ENCODE data around the gene HES1.
"Not testable (repeated sequence)": the region's sequence is repeated elsewhere in the genome, so short reads cannot be mapped to it uniquely, and the experiment has no call there.

HES1 gene

DNA sequence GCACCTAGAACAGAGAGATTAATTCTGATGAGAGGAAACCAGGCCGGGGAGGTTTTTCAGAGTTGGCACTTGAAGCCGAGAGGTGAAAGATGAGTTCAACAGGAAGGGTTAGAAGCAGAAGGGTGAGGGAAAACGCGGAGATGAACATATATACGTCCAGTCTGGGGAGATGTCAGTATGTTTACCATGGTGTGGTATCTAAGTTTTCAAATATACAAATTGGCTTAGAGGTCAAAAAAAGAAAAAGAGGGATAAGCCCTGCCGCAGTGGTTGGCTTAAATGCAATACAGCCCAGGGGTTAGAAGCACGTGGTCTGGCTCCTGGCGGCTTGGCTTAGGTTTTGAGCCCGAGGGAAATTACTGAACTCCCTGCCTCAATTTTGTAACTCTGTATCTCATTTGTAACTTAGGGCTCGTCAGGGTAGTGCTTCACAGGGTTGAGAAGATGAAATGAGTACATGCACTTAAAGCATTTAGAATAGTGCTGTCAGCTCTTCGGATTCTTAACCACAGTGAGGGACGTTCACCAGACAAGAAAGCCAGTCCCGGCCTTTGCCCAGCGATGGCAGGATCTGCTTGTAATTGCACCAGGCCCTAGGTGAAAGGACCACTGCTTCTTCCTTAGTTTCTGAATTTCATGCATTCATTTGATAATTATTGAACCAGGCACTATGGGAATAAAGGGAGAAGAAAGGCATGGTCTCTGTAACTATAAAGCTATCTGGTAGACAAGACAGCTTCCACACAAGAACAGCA lies 6.4 kb downstream of the HES1 start:
- DNase-seq, result no peak

DNA sequence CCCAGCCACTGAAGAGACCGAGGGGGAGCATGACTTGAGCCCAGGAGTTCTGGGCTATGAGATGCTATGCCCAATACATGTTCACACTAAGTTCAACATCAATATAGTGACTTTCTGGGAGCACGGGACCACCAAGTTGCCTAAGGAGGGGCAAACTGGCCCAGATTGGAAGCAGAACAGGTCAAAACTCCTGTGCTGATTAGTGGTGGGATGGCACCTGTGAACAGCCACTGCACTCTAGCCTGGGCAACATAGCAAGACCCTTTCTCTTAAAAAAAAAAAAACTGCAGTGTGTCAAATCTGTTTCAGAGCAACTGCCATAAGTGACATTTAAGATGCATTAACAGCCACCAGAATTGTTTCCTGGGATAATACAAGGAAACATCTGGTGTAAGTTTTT lies 9.8 kb downstream of the HES1 start:
- no peak for DNase-seq

DNA sequence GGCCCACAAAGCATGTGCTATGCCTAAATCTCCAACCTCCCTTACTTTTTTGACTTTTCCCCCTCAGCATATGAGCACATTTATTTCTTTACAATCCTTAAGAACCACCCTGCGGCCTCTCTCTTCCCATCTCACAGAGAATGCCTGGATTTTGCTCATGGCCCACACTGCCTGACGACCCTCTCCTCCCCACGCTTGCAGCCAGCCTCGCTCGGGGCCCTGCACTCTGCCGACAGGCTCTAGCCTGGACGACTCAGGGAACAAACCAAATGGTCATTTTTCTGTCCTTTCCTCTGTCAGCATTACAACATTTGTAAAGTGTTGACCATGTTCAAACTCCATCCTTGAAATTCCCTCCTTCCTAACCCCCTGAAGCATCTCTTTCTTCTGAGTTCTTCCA lies 11.7 kb downstream of the HES1 start:
- DNase-seq, result no peak

- no peak for DNase-seq
Measured at GRCh38 chr3:194148383-194148782, 12.4 kb downstream of the HES1 start.

DNA sequence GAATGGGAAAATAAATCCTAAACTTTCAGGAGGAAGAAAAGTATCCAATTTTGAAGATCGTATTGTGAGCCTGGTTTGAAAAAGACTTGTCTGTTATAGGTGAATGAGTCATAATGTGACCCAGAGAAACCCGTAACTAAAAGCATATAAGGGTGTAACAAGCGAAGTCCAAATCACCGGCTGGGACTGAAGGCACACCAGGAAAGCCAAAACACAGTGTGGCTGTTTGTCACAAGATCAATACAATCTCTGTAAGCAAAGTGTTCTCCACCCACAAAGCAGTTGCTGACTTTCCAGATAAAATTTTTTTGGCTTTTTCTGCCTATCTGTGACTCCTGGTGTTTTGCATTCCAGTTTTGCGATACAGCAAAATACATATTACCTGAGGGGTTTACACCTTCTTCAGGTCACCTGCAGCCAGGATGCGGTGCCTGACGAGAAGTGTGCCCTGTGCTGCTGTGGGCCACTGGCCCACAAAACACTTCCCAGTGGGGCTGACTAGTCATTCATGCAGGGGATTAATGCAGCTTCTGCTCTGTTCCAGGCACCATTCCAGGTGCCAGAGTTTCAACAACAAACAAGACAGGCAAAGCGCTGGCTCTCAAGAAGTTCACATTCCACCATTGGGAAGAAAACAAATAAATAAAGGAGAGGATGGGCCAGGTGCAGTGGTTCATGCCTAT lies 14.4 kb downstream of the HES1 start:
- no peak for DNase-seq

GRCh38 chr3:194150935-194151302 lies 15.0 kb downstream of the HES1 start:
- DNase-seq, result not testable (repeated sequence)

GRCh38 chr3:194154346-194154745 lies 18.4 kb downstream of the HES1 start:
- DNase-seq, result no peak

- no peak for DNase-seq
Measured at GRCh38 chr3:194156095-194156494, 20.1 kb downstream of the HES1 start.

GRCh38 chr3:194158942-194159439 lies 23.0 kb downstream of the HES1 start:
- DNase-seq, result no peak

- no peak for DNase-seq
Measured at GRCh38 chr3:194160158-194160557, 24.2 kb downstream of the HES1 start.

DNA sequence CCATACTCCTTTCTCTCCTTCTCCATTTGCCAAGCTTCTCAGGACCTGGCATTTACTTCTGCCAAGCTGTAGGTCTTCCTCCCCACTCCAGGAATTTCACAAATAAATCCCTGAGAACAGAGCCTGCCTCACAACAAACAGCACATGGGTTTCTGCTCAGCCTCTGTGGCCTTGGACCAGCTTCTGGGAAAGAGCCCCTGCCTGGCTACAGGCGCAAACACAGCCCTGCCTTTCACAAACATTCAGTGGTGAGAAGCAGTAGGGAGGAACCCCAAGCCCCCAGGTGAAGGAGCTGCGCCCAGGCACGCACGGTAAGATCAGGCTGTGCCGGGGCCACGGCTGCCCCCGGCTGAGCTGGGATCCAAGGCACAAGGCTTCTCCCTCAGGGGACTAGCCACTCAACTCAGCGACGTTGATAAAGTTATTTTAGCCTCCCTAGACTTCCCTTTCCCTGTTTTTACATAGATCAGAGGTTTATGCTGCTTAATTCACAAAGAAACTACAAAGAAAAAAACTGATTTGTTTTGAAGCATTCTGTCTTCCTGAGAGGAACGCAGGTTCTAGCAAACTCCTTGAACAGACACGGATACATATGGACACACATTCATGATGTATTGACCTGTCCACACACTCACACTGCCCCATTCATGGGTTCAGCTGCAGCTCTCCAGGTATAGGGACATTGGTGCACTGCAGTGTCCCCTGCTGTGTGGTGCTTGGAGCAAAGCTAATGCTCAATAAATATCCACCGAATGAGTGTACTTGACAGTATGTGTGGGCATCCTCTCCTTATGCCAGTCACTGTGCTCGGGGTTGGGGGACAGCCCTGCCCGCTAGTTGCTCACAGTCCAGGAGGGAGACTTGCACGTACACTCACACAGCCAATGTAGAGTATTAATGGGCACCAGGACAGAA lies 25.4 kb downstream of the HES1 start:
- no peak for DNase-seq

- no peak for DNase-seq
Measured at GRCh38 chr3:194162070-194162678, 26.2 kb downstream of the HES1 start.

DNA sequence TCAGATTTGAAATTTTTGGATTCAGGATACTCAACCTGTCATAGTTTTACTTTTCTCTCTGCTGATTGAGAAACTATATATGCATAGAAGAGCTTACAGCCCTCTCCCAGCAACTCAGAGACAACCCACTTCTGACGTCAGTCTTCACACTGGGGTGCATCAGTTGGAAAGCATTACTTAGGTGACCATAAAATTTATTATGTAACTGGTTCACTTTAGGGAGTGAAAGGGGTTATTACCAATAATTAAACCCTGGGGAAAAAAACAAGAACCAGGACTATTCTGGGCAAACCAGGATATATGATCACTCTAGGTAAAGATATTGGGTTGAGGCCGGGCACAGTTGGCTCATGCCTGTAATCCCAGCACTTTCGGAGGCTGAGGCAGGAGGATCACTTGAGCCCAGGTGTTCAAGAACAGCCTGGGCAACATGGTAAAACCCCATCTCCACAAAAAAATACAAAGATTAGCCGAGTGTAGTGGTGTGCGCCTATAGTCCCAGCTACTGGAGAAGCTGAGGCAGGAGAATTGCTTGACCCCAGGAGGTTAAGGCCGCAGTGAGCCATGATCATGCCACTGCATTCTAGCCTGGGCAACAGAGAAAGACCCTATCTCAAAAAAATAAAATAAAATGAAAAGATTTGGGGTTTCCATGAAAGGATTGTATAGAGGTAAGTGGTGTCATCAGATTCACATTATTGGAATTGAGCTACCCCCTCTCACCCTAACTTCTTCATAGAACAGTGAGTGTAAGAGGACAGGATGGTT lies 27.1 kb downstream of the HES1 start:
- DNase-seq, result no peak

DNA sequence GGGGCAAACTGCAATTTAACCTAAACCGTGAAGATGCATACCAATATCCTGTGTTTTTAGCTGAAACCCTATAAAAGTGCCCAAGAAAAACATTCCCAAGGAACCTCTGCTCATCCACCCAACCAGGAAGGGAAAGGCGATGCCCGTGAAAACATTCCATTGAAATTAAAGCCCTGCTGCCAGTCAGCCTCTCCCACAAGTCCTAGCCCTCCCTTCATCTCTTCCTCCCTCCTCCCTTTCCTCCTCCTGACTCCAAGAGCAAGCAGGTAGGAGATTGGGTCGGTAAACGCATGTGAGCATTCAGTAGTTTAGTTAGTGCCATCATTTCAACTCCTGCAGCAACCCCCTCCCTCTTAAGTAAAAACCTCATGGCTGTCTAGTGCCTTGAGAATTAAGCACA lies 27.7 kb downstream of the HES1 start:
- DNase-seq, result no peak

GRCh38 chr3:194164861-194165260 lies 28.9 kb downstream of the HES1 start:
- no peak for DNase-seq

DNA sequence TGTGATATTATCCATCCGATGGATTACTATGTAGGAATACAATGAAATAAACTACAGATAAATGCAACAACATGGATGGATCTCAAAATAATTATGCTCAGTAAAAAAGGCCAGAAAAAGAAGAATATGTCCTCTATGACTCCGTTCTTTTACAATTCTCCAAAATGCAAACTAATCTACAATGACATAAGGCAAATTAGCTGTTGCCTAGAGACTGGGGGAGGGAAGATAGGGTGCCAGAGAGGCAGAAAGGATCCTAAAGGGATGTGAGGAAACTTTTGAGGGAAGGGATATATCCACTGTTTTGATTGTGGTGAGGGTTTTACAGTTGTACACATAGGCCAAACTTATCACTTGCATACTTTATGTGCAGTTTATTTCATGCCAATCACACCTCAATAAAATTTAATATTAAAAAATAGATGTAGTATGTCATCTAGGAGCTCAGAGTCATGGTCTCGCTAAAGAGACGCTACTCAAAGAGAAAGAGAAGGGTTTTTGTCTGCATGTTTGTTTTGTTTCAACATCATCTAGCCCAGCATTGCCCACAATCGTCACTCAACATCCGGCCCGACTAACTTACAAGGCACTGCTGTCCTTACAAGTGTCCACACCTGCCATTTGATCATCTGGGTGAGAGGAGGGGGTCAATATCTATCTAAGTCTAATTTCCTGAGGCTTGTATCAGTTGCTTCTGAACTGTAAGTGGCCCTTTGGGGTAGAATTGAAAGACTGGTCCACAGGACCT lies 29.5 kb downstream of the HES1 start:
- DNase-seq, result no peak

DNA sequence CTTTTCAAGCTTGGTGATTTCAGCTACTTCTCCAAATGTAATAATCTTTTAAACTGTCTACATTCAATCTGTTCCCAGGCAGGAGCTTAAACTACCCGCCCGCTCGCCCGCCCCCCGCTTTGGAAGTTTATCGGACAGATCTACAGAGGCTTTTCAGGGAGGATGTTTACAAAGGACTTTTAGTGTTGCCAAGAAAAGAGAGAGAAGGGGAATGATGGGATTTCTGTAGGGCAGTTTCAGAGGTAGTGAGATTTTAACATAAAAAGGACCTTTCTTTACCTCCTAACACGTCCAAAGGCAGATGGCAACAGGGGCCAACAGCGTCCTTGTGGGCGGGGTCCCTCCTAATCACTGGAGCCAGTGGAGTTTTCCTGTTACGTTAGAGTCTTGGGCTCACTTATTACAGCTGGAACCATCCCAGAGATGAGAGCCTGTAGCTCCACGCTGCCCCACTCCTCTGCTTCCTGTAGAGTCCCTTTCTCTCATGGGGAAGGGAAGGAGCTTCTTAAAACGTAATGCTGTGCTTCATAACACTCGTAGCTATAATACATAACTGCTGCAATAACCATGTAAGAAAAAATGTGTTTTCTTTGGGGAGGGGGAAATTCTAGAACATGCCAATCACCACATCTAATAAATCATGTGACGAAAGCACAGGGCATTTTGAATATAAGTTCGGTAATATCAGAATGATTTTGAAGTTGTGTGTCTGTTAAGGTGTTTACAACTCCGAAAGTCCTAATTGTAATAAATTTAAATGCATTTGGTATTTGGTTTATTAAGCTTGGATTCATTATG lies 30.9 kb downstream of the HES1 start:
- no peak for DNase-seq

DNA sequence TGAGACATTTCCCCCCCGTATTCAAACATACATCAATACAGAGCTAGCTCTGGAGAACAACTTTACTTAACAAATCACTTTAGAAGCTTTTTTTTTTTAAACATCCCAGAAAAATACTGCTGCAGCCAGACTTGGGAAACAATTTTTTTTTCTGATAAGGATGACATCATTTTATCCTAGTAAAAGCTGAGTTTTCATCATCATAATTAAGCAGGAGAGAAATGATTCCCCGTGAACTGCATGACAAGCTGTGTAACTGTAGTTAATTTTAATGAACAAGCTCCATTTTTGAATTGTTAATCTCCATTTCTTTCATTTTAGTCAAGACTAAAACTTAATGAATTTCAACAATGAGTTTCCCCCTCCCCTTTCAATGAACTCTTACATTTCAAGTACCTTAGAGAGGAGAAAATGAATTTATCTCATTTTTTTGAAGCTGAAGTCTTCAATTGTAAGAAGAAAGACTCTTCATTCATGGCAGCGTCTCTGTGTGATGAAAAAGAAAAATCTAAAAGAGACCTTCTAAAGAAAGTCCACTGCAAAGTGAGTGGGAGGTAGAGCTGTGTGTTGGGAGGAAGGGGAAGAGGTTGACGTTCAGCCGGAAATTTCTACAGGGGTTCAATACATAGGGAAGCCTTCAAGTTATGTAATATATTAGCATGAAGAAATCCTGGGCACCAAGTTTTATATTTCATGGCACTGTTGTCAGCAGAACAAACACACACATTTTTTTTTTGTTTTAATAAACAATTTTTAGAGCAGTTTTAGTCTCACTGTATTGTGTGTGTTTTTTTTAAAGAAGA lies 31.7 kb downstream of the HES1 start:
- DNase-seq, result no peak

DNA sequence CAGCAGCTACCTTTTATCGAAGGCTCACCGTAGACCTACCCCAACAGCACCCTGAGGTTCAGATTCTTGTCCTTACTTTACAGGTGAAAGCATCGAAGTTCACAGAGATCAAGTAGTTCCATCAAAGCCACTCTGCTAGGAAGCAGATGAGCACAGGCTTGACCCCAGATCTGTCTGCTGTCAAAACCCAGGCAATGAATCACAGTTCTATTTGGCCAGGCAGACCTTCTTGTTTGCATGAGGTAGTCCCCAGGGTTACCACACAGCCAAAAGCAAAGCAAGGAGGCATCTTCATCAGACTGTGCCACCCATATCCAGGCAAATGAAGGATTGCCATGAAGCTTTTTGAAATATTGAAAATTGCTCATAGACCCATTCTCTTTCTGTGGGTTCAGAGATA lies 33.0 kb downstream of the HES1 start:
- DNase-seq, result no peak

GRCh38 chr3:194169595-194169994 lies 33.6 kb downstream of the HES1 start:
- no peak for DNase-seq
